Stimulated activated naive CD8-positive, alpha-beta T cell treated with anti-CD3 and anti-CD28 coated beads, Interleukin-15, Interleukin-2, amounts not matched to agents 100 U/mL and 50 U/mL, for 24 hours (primary cell): ENCODE data around the gene CDK14.

Experiments
- ATAC-seq: fragments of 150-1000 bp; cut with Tn5 transposase; one replicate; pipeline ENCODE4 v1.10.0; 2021
- DNase-seq: peaks from one replicate; pipeline ENCODE4 v3.0.0; 2021

CDK14 gene

GRCh38 chr7:90842430-90842788, 246.3 kb downstream of the CDK14 start:
- DNase-seq: no peak
- ATAC-seq: no peak

GRCh38 chr7:90843472-90843871, 247.4 kb downstream of the CDK14 start:
- no peak for ATAC-seq
- no peak for DNase-seq

- ATAC-seq (no peak), DNase-seq (no peak)
These were observed 248.3 kb downstream of the CDK14 start for GRCh38 chr7:90844421-90844820.

- ATAC-seq: no peak
- DNase-seq: no peak
These were observed 250.1 kb downstream of the CDK14 start for GRCh38 chr7:90846192-90846591.

GRCh38 chr7:90850066-90850465, 253.9 kb downstream of the CDK14 start:
- ATAC-seq (no peak), DNase-seq (no peak)

DNA sequence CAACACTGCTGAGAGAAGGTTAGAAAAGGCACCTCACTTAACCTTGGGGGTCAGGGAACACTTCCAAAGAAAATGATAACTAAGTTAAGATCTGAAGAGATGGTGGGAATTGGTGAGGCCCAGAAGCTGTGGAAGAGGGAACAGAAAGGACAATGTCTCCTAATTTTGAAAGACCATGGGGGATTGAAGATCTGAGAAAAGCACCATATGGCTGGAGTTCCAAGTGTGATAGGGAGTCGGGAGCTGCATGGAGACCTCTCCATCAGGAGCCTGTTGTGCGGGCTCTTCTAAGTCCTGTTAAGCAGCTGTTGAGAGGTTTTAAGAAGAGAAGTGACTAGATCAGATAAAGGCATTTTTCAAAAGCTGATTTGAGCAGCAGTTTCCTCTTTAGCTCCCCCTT, 254.3 kb downstream of the CDK14 start:
- ATAC-seq (no peak), DNase-seq (no peak)

DNA sequence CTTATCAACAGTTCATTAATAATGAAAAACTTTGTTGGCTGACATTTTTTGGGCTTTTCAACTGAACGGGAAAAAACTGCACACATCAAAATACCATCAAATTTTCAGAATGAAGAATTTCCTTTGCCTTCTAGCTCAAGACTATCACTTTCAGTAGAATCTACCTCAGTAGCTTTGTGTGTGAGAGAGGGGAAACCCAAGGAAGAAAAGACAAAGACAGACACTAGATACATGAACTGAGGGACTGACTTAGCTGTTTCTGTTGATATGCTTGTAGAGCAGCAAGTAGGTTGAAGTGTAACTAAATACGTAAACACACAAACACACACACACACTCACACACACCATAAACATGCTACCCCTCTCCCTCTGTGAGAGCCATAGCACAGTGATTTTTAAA, 257.1 kb downstream of the CDK14 start:
- no peak for DNase-seq
- ATAC-seq: no peak

GRCh38 chr7:90856351-90857070, 260.4 kb downstream of the CDK14 start:
- DNase-seq (no peak), ATAC-seq (no peak)

- no peak for DNase-seq
These were observed 261.5 kb downstream of the CDK14 start for GRCh38 chr7:90857603-90858002.

GRCh38 chr7:90858546-90858945, 262.4 kb downstream of the CDK14 start:
- no peak for ATAC-seq
- no peak for DNase-seq

More at GRCh38 chr7:90857603-90858002, 261.5 kb downstream of the CDK14 start:
- ATAC-seq: no peak

DNA sequence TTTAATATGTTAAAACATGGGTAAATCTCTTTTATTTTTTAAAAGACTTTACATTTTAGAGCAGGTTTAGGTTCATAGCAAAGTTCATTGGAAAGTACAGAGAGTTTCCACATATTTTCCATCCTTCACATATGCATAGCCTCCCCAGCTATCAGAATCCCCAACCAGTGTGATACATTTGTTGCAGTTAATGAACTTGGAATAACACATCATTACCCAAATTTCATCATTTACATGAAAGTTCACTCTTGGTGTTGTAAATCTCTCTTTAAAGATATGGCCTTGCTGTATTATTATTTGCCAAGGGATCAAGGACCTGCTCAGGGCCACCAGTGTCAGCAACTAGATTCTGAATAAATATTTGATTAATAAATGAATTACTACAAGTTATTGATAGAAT, 263.4 kb downstream of the CDK14 start:
- no peak for DNase-seq
- no peak for ATAC-seq

- no peak for DNase-seq
- no peak for ATAC-seq
These were observed 268.0 kb downstream of the CDK14 start for GRCh38 chr7:90864088-90864487.

DNA sequence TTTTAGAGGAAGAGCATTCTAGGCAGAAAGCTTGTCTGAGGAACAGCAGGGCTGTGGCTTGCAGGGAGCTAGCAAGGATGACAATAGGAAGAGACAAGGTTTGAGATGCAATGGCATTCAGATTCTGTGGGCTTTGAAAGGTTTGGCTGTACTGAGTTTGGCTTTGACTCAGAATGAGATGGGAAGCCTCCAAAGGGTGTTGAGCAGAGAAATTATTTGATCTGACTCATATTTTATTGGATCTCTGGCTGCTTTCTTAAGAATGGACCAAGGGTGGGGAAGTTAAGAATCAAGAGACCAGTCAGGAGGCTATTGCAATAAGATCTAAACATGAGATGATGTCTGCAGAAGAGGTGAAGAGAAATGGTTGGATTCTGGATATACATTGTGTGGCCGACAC, 273.2 kb downstream of the CDK14 start:
- no peak for DNase-seq
- ATAC-seq: no peak

DNA sequence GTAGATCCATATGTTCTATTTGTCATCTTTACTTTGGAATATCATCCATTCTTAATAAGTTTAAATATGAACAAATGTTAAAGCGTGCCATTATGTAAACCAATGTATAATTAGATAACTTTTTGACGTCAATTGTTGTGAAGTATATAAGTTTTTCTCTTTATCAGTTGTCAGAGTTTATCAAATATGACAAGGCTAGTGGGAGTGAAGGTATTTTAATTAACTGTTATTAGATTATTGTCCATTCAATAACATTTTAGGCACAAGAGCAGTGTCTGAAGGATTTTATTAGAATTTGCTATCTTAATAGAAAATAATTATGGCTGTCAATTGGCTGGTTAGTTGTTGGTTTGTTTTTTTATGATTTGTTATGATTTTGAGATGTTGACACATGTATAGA, 280.6 kb downstream of the CDK14 start:
- ATAC-seq: no peak
- DNase-seq: no peak

- ATAC-seq (no peak), DNase-seq (no peak)
These were observed 281.1 kb downstream of the CDK14 start for GRCh38 chr7:90877201-90877600.

DNA sequence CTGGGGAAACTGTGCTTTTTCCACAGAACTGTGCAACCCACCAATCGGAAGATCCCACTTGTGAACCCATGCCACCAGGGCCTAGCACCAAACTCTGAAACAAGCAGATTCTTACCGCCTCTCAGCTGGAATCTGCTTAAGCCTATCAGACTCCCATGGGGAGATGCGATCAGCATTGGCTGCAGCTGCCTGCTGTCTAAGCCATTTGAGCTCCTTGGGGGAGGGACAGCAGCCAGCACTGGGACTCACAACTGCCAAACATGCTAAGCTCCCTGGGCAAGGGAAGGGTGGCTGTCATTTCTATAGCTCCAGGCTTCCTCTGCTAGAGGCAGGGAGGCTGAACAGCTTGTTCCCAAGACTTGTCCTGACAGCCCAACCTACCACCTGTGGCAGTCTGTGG, 283.8 kb downstream of the CDK14 start:
- DNase-seq (no peak), ATAC-seq (no peak)

DNA sequence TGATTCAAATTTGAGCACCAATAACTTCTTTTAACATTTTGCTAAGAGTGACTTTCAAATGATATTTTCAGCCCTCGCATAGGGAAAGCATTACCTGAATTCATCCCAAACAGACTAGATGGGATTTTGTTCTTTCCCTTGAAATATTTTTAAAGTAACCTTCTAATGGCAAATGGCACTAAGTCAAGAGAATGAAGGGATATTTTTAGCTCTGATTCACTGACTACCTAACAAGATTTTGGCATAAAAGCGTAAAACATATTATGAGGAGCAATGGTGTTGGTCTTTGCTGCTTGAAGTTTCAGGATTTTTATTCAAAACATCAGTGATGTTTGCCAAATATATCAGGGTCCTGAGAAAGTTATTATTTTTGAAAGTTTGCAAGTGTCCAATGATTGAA, 290.3 kb downstream of the CDK14 start:
- no peak for ATAC-seq
- DNase-seq: no peak

DNA sequence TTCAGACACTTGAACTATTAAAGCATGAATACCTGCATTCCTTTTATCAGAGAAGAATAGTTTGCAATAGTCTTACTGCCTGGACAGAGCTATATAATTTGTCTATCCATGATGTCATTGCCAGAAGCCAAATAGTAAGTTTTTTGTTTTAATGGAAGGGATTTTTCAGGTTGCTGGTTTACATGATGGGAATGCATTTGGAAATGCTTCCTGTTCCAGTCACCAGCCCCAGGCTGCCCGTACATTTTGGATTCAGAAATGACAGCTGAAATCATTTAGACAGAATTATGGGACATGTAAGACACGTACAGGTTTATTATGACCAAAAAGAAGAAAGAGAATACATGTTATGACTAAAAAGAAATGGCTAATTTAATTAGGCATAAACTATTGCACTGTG, 293.1 kb downstream of the CDK14 start:
- ATAC-seq (no peak), DNase-seq (no peak)

DNA sequence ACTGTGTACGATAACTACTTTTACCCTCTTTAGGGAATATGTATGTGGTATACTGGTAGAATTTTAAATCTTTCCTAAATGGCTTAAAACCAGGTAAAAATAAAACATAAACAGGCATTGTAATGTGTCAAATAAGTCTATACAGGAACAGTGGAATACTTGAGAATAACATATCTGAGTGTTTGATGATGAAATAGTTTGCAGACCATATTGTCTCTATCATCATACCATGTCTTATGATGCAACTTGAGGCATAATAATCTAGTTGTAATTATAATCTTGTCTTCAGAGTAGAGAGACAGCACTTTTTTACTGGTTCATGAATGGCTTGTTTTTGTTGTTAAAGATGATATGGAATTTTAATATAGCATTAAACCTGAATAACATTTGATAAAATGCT, 293.5 kb downstream of the CDK14 start:
- ATAC-seq: no peak
- DNase-seq: no peak

DNA sequence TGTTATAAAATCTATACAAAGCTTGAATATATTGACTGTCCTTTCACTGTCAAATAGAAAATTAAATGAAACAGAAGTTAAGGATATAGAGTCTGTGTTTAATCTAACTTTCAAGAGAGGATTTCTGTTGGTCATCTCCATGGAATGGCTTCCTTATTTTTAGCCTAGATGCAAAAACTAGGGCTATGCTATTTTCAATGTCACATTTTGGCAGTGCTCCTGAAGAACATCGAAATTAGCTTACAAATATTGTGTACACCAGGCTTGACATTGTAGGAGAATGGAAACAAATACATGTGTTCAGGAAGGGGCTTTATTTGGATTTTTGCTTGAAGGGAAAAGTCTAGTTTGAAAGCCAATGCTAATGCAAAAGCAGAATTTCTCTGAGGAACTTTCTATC, 295.4 kb downstream of the CDK14 start:
- ATAC-seq (no peak), DNase-seq (no peak)

GRCh38 chr7:90892213-90892612, 296.1 kb downstream of the CDK14 start:
- DNase-seq (no peak), ATAC-seq (no peak)

- no peak for ATAC-seq
- no peak for DNase-seq
These were observed 298.0 kb downstream of the CDK14 start for GRCh38 chr7:90894122-90894521.

DNA sequence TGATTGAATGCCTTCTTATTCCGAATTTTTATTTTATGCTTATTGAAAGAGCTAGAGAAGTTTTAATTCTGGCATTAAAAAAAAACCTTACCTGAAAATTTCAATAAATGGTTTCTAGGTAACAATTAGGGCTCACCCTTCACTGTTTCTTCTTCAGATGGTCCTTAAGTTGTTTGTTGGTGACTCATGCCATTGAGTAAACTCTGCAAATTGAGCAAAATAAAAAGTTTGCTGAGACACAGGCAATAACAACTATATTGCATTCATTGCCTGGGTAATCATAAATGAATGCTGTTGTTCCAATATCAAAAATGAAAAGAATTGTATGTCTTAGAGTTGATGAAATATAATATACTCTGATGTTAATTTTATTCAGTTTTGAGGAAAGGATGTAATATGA, 300.3 kb downstream of the CDK14 start:
- no peak for DNase-seq
- ATAC-seq: no peak

DNA sequence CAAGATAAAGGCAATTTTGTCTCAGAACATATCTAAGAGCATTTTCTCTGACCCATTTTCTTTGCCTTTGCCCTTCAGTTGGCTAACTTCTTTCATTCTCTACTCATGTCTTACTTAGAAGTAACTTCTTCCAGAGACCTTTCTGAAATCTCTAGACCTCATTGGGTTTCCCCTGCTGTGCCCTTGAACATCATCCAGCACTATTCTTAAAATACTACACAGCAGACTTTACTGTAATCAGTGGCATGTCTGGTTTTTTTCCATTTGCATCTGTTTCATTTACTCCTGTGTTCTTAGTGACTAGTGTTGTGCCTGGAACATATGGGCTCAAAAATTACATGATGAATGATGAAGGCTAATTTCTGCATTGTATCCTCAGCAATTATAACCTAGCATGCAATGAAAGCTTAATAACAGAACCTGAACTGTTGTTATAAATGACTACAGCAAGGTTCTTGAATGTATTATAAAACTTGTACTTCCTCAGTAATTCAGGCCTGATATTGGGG, 301.9 kb downstream of the CDK14 start:
- no peak for ATAC-seq
- DNase-seq: no peak
